ENCODE measurements around the gene THEMIS.
"Not testable (repeated sequence)": the region's sequence is repeated elsewhere in the genome, so short reads cannot be mapped to it uniquely, and the experiment has no call there.

Gene THEMIS

GRCh38 chr6:127912914-127913313 lies 12.1 kb upstream of the THEMIS start:
- no peak for DNase-seq

DNA sequence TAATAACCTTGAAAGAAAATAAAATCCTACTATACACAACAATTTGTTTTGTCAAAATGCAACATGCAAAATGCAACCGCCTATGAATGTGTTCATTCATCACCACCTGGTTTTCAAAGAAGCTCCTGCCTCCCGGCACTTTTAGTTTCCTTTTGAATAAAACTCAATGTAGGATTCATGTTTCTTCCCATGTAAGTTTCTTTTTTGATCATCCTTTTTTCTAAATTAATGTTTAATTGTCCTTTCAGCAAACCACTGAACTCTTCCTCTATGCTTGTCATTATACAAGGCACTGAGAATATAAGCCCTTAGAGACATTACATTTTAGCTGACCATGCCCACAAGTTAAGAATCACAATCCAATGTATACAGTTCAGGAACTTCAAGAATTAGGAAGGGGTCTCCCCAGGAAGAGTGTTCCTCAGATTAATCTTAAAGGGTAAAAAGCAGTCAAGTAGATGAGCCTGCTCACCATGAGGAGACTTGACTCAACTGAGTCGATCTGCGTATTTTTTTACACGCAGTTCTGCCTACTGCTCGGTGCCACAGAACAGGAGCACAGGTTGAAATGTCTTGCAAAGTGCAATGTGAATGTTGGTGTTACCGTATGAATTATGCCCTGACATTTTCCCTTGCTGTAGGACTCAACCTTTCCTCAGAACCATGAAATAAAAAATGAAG lies 7.2 kb upstream of the THEMIS start:
- DNase-seq, result no peak

GRCh38 chr6:127904160-127904559 lies 3.3 kb upstream of the THEMIS start:
- DNase-seq, result no peak

GRCh38 chr6:127902933-127903332 lies 2.1 kb upstream of the THEMIS start:
- DNase-seq, result no peak

GRCh38 chr6:127897484-127897883 lies 3.4 kb downstream of the THEMIS start:
- no peak for DNase-seq

DNA sequence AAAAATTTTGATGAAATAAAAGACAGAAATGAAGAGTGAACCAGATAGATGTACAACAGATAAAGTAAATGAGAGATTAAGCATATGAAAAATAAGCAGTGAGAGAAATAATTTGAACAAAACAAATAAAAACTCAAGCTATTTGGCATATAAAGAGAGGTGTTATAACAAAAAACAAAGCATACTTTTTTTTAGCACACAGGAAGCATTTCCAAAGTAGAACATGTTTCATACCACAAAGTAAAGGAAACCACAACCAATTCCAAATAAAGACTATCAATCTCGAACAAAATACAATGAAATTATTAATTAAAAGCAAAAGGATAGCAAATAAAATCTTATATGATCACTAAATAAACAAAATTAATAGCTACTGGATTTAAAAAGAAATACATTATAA lies 6.8 kb downstream of the THEMIS start:
- DNase-seq, result no peak

DNA sequence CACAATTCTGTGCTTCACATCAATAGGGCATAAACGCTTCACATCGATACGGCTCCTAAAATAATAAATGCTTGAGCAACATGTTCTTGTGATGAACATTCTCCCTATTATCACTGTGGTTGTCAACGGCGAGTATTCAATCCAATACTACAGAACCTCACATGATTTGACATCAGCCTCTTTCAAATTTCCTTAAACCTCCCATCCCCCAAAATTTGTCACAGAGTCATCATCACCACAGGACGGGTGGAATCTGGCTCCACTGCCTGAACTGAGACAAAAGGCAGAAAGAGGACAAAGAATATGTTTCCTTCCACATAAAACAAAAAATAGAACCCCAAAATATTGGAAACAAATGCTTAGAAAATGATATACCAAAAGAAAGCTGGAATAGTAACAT lies 7.3 kb downstream of the THEMIS start:
- no peak for DNase-seq

DNA sequence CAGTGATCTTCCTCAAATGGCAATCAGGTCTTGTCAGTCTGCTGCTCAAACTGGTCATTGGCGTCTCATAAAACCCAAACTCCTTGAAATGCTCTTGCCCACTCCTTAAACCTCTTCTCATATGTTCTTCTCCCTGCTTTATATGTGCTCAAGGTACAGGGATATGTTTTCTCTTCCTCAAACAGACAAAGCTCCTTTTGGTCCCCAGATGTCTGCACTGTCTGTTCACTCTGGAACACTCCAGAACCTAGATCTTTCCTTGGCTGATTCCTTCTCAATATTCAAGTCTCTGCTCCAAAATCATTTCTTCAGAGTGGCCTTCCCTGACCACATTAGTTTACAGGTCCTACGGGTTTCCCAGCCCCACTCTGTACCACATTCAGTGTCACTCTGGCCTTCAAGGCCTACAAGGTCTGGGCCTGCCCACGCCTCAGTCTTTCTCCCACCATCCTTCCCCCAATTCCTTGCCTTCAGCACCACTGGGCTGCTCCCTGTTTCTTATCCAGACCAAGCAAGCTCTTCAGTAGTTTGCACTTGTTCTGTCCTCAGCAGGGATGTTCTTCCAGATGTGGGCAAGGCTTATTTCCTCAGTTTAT lies 9.0 kb downstream of the THEMIS start:
- DNase-seq, result no peak

DNA sequence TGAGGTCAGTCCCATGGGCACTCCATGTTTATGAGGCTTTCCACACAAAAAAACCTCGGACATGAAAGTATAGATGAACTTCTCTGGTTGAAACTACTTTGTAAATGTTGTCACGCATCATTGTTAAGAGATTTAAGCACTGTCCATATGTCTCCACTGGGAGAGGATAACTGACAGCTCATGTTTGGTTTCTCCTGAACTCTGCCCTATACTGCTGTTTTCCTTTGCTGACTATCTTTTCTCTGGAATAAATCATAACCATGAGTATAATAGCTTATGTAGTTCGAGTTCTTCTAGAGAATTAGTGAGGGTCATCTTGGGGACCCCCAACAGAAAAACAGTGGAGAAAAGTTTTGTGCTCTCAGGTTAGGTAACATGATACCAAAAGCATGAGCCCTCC lies 14.3 kb downstream of the THEMIS start:
- no peak for DNase-seq

GRCh38 chr6:127884134-127884533 lies 16.7 kb downstream of the THEMIS start:
- no peak for DNase-seq

GRCh38 chr6:127881949-127882348 lies 18.9 kb downstream of the THEMIS start:
- not testable (repeated sequence) for DNase-seq

- DNase-seq, result no peak
Measured at GRCh38 chr6:127880429-127880828, 20.4 kb downstream of the THEMIS start.

DNA sequence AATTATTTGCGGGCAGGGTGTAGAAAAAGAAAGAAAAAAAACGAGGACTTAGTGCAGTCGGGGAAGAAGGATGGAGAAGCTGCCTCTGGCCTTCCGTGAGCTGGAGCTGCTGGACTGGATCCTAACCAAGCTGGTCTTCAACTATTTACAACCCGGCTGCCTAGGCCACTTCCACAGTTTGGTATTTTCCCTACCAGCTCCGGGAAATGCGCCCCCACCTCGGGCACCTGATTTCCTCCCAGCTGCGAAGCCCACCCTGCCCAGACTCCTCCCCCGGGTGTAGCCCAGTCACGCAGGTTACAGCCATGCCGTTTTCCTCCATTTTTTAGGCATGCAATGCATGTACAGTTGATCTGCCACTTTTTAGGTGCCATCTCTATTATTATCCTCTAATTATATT lies 21.2 kb downstream of the THEMIS start:
- DNase-seq, result peak; percentile 4

DNA sequence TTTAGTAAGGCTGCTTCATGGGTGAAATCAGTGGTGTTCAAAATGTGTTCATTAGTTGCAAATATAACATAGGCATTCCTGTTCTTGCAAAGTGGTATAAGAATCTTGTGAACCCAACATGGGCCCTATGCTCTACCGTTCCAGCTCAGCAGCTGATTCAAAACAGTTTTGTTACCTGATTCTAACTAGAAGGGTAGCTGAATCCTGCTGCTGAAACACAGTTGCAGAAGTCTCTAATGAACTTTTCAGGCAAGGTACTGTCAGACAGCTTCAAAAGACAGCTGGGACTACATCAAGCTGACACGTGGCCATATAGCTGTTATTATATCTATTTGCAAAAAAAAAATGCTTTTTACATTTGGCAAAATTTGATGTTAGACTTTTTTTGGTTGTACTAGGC lies 22.7 kb downstream of the THEMIS start:
- no peak for DNase-seq

DNA sequence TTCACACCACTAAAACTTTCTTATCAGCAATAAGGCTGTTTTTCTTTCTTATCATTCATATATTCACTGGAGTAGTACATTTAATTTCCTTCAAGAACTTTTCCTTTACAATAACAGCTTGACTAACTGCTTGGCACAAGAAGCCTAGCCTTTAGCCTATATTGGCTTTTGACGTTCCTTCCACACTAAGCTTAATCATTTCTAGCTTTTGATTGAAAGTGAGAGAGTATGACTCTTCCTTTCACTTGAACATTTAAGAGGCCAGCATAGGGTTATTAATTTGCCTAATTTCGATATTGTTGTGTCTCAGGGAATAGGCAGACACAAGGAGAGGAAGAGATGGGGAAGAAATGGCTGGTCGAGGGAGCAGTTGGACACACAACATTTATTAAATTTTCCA lies 23.6 kb downstream of the THEMIS start:
- DNase-seq, result no peak

GRCh38 chr6:127869772-127870404 lies 31.0 kb downstream of the THEMIS start:
- no peak for DNase-seq

DNA sequence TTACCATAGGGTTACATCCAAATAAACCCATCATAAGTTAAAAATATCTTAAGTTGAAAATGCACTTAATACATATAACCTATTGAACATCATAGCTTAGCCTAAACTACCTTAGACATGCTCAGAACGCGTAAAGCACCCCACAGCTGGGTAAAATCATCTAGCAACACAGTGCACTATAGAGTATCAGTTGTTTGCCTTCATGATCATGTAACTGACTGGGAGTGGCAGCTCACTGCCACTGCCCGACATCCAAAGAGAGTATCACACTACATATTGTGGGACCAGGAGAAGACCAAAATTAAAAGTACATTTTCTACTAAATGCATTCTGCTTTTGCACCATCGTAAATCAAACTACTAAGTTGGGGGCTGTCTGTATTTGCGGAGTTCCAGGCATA lies 31.7 kb downstream of the THEMIS start:
- DNase-seq, result no peak

DNA sequence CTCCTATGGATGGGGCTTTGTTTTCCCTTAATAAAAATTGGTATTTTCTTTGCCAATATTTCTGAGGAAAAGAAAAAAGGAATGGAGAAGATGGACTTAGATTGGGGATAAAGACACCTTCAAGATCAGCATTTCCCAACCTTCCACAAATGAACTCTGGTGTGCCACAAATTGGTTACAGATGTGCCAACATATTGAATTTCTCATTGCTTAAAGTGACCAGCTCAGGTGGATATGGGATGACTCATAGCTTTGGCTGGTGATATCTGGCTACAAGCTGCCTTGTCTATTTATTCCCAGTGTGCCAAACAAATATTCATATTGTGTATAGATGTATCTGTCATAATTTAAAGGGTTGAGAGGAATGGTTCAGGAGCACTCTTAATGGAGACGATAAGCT lies 32.5 kb downstream of the THEMIS start:
- DNase-seq, result no peak

- DNase-seq, result no peak
Measured at GRCh38 chr6:127866766-127867165, 34.1 kb downstream of the THEMIS start.

- no peak for DNase-seq
Measured at GRCh38 chr6:127865108-127865507, 35.8 kb downstream of the THEMIS start.

DNA sequence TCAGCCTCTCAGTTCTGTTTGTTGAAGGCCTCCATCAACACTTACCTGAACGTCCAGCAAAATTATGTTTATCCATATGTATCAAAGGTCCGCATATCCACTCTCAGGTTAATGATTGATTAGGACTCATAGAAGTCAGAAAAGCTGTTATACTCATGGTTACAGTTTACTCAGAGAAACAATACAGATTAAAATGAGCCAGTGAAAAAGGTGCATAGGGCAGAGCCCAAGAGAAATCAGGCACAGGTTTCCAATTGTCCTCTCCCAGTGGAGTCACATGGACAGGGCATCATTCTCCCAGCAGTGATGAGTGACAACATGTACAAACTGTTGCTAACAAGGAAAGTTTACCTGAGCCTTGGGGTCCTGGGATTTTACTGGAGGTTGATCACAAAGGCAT lies 36.2 kb downstream of the THEMIS start:
- DNase-seq, result no peak

GRCh38 chr6:127860723-127861122 lies 40.1 kb downstream of the THEMIS start:
- no peak for DNase-seq

DNA sequence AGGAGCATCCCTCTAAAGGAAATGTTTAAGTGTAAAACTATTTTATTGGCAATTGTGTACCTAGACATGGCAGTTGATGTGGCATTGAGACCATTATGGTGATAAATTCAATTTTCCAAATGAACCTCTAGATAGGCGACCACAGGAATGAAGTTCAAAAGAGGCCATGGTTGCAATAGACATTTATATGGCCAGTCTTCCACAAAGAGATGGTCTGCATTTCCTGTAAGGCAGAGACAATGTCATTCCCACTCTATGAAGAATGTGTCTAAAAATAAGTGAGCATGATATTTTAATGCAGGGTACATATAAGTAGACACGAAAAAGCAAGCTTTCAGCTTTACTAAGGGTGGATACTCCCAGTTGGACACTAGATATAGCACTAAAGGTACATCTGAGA lies 40.9 kb downstream of the THEMIS start:
- no peak for DNase-seq

- no peak for DNase-seq
Measured at GRCh38 chr6:127858727-127859391, 42.0 kb downstream of the THEMIS start.
